Activated naive CD8-positive, alpha-beta T cell treated with anti-CD3 and anti-CD28 coated beads, Interleukin-2, amount 50 U/mL, for 16 hours (primary cell): ENCODE data around the gene MUC4.
"Not testable (repeated sequence)": the region's sequence is repeated elsewhere in the genome, so short reads cannot be mapped to it uniquely, and the experiment has no call there.

ENCODE experiments used
- DNase-seq: peaks from one replicate; pipeline ENCODE4 v3.0.0-alpha.2; 2020; ENCODE audit warnings: low read depth, low spot score

The MUC4 gene

GRCh38 chr3:195717852-195718476 is 93.8 kb downstream of the MUC4 start:
- no peak for DNase-seq

- no peak for DNase-seq
These were observed 94.3 kb downstream of the MUC4 start for GRCh38 chr3:195717416-195717815.

GRCh38 chr3:195715583-195716266 is 96.0 kb downstream of the MUC4 start:
- no peak for DNase-seq

- no peak for DNase-seq
These were observed 96.6 kb downstream of the MUC4 start for GRCh38 chr3:195715134-195715533.

GRCh38 chr3:195714380-195715011 is 97.2 kb downstream of the MUC4 start:
- DNase-seq = no peak

GRCh38 chr3:195713150-195713549 is 98.6 kb downstream of the MUC4 start:
- not testable (repeated sequence) for DNase-seq

- DNase-seq = not testable (repeated sequence)
These were observed 99.2 kb downstream of the MUC4 start for GRCh38 chr3:195712535-195712910.

GRCh38 chr3:195711813-195712534 is 99.8 kb downstream of the MUC4 start:
- no peak for DNase-seq

GRCh38 chr3:195711091-195711812 is 100.5 kb downstream of the MUC4 start:
- not testable (repeated sequence) for DNase-seq

- DNase-seq = not testable (repeated sequence)
These were observed 101.4 kb downstream of the MUC4 start for GRCh38 chr3:195710126-195710905.

- DNase-seq = no peak
These were observed 102.0 kb downstream of the MUC4 start for GRCh38 chr3:195709676-195710085.

- DNase-seq = no peak
These were observed 102.9 kb downstream of the MUC4 start for GRCh38 chr3:195708626-195709481.

- DNase-seq = no peak
These were observed 103.7 kb downstream of the MUC4 start for GRCh38 chr3:195708061-195708460.

- no peak for DNase-seq
These were observed 106.4 kb downstream of the MUC4 start for GRCh38 chr3:195705081-195705991.

- DNase-seq = no peak
These were observed 107.2 kb downstream of the MUC4 start for GRCh38 chr3:195704433-195704999.

- DNase-seq = no peak
These were observed 108.0 kb downstream of the MUC4 start for GRCh38 chr3:195703776-195704175.

GRCh38 chr3:195701042-195701915 is 110.5 kb downstream of the MUC4 start:
- DNase-seq = no peak
